ENCODE data around the gene VTI1A. TPM values are rescaled to one million over a fixed set of nuclear protein-coding genes. Genes with fewer than 3 reads are reported as not detected.
"Not testable (repeated sequence)": the region's sequence is repeated elsewhere in the genome, so short reads cannot be mapped to it uniquely, and the experiment has no call there.

Gene VTI1A
- total RNA-seq, 2 donors from 2014 or later = 58.8 to 65.0 TPM

- H3K27me3 Mint-ChIP-seq = no peaks in the 10 kb centered on the region
- no peak overlapping the region for H3K4me3 Mint-ChIP-seq
- no peaks in the 10 kb centered on the region for H3K36me3 Mint-ChIP-seq (ENCODE audit: low read depth)
- no peak overlapping the region for H3K27ac Mint-ChIP-seq
- DNase-seq (no peak), ATAC-seq (no peak)
- H3K4me1 Mint-ChIP-seq = no peaks in the 10 kb centered on the region
- no peaks in the 10 kb centered on the region for H3K9me3 ChIP-seq (ENCODE audit: control insufficient read depth, low read length, poor library complexity, severe bottlenecking)
These were observed 118.5 kb downstream of the VTI1A start for GRCh38 chr10:112565434-112566053.

GRCh38 chr10:112570585-112570984 is 123.6 kb downstream of the VTI1A start:
- Mint-ChIP-seq H3K36me3 (ENCODE audit: low read depth) (peaks cover 4% of the 10 kb centered on the region), H3K27ac (no peak overlapping the region), H3K4me1 (peaks cover 4% of the 10 kb centered on the region), H3K27me3 (no peaks in the 10 kb centered on the region), H3K4me3 (no peak overlapping the region)
- DNase-seq (no peak), ATAC-seq (no peak)
- H3K9me3 ChIP-seq (ENCODE audit: control insufficient read depth, low read length, poor library complexity, severe bottlenecking) = no peaks in the 10 kb centered on the region

- DNase-seq (no peak), ATAC-seq (no peak)
- Mint-ChIP-seq H3K4me1 (peaks cover 8% of the 10 kb centered on the region), H3K27me3 (no peaks in the 10 kb centered on the region), H3K4me3 (no peak overlapping the region), H3K27ac (no peak overlapping the region), H3K36me3 (ENCODE audit: low read depth) (peaks cover 8% of the 10 kb centered on the region)
- no peaks in the 10 kb centered on the region for H3K9me3 ChIP-seq (ENCODE audit: control insufficient read depth, low read length, poor library complexity, severe bottlenecking)
These were observed 132.6 kb downstream of the VTI1A start for GRCh38 chr10:112579578-112579977.

DNA sequence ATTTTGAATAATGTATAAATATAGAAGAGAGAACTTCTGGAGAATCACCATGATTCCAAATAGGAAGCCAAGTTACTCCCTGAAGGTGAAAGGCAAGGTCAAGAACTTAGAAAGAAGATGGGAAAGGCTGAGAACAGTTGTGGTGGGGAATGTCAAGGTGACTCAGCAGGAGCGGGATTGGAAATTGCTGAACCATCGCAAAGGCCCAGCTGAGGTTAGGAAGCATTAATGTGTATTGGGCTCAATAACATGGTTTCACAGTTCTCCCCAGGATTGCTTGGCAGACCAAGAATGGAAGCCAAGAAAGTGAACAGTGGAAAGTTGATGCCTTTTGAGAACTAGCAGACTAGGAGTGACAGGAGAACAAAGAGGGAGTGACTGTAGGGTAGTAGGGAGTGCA is 133.3 kb downstream of the VTI1A start:
- H3K4me3 Mint-ChIP-seq = no peak overlapping the region
- H3K36me3 Mint-ChIP-seq (ENCODE audit: low read depth) = peaks cover 8% of the 10 kb centered on the region
- no peak overlapping the region for H3K27ac Mint-ChIP-seq
- no peaks in the 10 kb centered on the region for H3K9me3 ChIP-seq (ENCODE audit: control insufficient read depth, low read length, poor library complexity, severe bottlenecking)
- DNase-seq (no peak), ATAC-seq (no peak)
- H3K27me3 Mint-ChIP-seq = no peaks in the 10 kb centered on the region
- peaks cover 5% of the 10 kb centered on the region for H3K4me1 Mint-ChIP-seq

GRCh38 chr10:112581921-112582320 is 134.9 kb downstream of the VTI1A start:
- Mint-ChIP-seq H3K4me1 (peaks cover 8% of the 10 kb centered on the region), H3K27me3 (no peaks in the 10 kb centered on the region), H3K36me3 (ENCODE audit: low read depth) (peaks cover 13% of the 10 kb centered on the region), H3K4me3 (no peak overlapping the region), H3K27ac (no peak overlapping the region)
- ATAC-seq (no peak), DNase-seq (no peak)
- no peaks in the 10 kb centered on the region for H3K9me3 ChIP-seq (ENCODE audit: control insufficient read depth, low read length, poor library complexity, severe bottlenecking)

GRCh38 chr10:112583236-112583939 is 136.4 kb downstream of the VTI1A start:
- no peaks in the 10 kb centered on the region for H3K9me3 ChIP-seq (ENCODE audit: control insufficient read depth, low read length, poor library complexity, severe bottlenecking)
- Mint-ChIP-seq H3K27me3 (no peaks in the 10 kb centered on the region), H3K4me3 (no peak overlapping the region), H3K4me1 (peaks cover 8% of the 10 kb centered on the region), H3K36me3 (ENCODE audit: low read depth) (peaks cover 13% of the 10 kb centered on the region), H3K27ac (no peak overlapping the region)
- DNase-seq (no peak), ATAC-seq (no peak)

DNA sequence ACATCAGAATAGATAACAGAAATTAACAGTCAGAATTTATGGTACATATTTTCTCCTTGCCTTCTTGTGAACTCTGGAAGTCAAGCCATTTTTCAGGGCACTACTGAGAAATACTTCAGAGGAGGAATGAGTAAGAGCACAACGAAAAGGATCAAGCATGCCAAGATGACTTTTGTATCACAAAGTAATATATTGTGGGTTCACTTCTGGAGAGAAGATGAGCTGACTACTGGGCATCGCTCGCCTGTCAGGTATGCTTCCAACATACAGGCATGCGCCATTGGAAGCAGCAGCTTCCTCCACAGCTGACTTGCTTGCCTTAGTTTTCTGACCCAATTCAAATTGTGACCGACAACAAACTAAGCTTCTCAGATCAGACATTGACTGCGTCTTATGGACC is 137.3 kb downstream of the VTI1A start:
- no peaks in the 10 kb centered on the region for H3K27me3 Mint-ChIP-seq
- ATAC-seq (no peak), DNase-seq (no peak)
- peaks cover 8% of the 10 kb centered on the region for H3K4me1 Mint-ChIP-seq
- no peak overlapping the region for H3K4me3 Mint-ChIP-seq
- no peaks in the 10 kb centered on the region for H3K9me3 ChIP-seq (ENCODE audit: control insufficient read depth, low read length, poor library complexity, severe bottlenecking)
- peaks cover 13% of the 10 kb centered on the region for H3K36me3 Mint-ChIP-seq (ENCODE audit: low read depth)
- H3K27ac Mint-ChIP-seq = no peak overlapping the region

DNA sequence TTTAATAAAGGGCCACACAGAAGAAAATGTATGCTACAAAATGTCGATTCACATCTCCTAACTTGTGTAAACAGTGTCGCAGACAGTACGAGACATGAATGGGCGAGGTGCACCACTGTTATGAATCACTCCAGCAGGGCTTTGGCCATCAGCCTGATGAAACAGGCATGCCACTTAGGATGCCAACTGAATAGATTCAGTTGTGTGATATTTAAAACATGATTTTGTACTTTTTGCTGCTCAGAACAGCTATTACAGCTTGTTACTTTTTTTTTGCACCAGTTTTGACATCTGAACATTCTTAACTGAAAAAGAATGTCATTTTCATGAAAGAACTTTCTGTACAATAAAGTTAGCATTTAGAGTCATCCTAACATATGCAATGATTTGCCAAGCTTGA is 138.1 kb downstream of the VTI1A start:
- no peak for ATAC-seq
- peaks cover 8% of the 10 kb centered on the region for H3K4me1 Mint-ChIP-seq
- no peak for DNase-seq
- no peaks in the 10 kb centered on the region for H3K9me3 ChIP-seq (ENCODE audit: control insufficient read depth, low read length, poor library complexity, severe bottlenecking)
- H3K36me3 Mint-ChIP-seq (ENCODE audit: low read depth) = peaks cover 12% of the 10 kb centered on the region
- no peak overlapping the region for H3K27ac Mint-ChIP-seq
- no peak overlapping the region for H3K4me3 Mint-ChIP-seq
- no peaks in the 10 kb centered on the region for H3K27me3 Mint-ChIP-seq

GRCh38 chr10:112585960-112586359 is 138.9 kb downstream of the VTI1A start:
- ATAC-seq = no peak
- H3K27me3 Mint-ChIP-seq = no peaks in the 10 kb centered on the region
- peaks cover 7% of the 10 kb centered on the region for H3K36me3 Mint-ChIP-seq (ENCODE audit: low read depth)
- peaks cover 3% of the 10 kb centered on the region for H3K4me1 Mint-ChIP-seq
- no peak overlapping the region for H3K4me3 Mint-ChIP-seq
- H3K27ac Mint-ChIP-seq = no peak overlapping the region
- DNase-seq = no peak
- no peaks in the 10 kb centered on the region for H3K9me3 ChIP-seq (ENCODE audit: control insufficient read depth, low read length, poor library complexity, severe bottlenecking)

DNA sequence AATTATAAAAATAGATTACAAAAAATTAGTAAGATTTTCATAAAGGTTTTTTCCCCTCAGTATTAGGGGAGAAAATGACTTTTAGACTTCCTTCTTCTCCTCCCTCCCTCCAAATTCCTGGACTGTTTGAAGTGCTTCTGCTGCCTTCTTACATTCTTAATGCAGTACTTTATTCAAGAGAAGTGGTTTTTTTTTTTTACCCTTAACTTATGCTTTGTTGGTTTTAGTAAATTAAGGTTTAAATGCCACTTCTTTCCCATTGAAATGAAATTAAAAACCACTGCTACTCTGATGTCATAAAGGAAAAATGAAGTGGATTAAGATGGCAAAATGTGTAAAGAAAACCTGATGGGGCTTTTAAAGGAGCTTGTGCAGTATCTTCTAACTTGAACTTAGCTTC is 140.7 kb downstream of the VTI1A start:
- no peak for DNase-seq
- no peak overlapping the region for H3K4me3 Mint-ChIP-seq
- no peak overlapping the region for H3K27ac Mint-ChIP-seq
- no peaks in the 10 kb centered on the region for H3K9me3 ChIP-seq (ENCODE audit: control insufficient read depth, low read length, poor library complexity, severe bottlenecking)
- H3K36me3 Mint-ChIP-seq (ENCODE audit: low read depth) = peaks cover 9% of the 10 kb centered on the region
- H3K4me1 Mint-ChIP-seq = peaks cover 3% of the 10 kb centered on the region
- ATAC-seq = no peak
- no peaks in the 10 kb centered on the region for H3K27me3 Mint-ChIP-seq

GRCh38 chr10:112588225-112588990 is 141.4 kb downstream of the VTI1A start:
- H3K9me3 ChIP-seq (ENCODE audit: control insufficient read depth, low read length, poor library complexity, severe bottlenecking) = no peaks in the 10 kb centered on the region
- no peak overlapping the region for H3K4me3 Mint-ChIP-seq
- no peak overlapping the region for H3K27ac Mint-ChIP-seq
- peaks cover 3% of the 10 kb centered on the region for H3K4me1 Mint-ChIP-seq
- H3K36me3 Mint-ChIP-seq (ENCODE audit: low read depth) = peaks cover 9% of the 10 kb centered on the region
- ATAC-seq = no peak
- DNase-seq = no peak
- no peaks in the 10 kb centered on the region for H3K27me3 Mint-ChIP-seq

DNA sequence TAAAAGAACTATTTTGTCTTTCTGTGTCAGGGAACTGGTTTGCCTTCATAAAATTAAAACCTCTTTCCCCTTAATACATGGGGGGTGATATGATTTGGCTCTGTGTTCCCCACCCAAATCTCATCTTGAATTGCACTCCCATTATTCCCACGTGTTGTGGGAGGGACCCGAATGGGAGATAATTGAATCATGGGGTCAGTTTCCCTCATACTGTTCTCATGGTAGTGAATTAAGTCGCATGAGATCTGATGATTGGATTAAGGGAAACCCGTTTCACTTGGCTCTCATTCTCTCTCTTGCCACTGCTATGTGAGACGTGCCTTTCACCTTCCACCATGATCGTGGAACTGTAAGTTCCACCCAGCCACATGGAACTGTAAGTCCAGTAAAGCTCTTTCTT is 142.1 kb downstream of the VTI1A start:
- H3K9me3 ChIP-seq (ENCODE audit: control insufficient read depth, low read length, poor library complexity, severe bottlenecking) = no peaks in the 10 kb centered on the region
- Mint-ChIP-seq H3K27ac (no peak overlapping the region), H3K4me3 (no peak overlapping the region), H3K4me1 (peaks cover 3% of the 10 kb centered on the region), H3K36me3 (ENCODE audit: low read depth) (peaks cover 9% of the 10 kb centered on the region), H3K27me3 (no peaks in the 10 kb centered on the region)
- ATAC-seq = no peak
- no peak for DNase-seq

- peak overlapping the region; percentile 19 for H3K27ac Mint-ChIP-seq
- not testable (repeated sequence) for H3K9me3 ChIP-seq (ENCODE audit: control insufficient read depth, low read length, poor library complexity, severe bottlenecking); H3K27me3 Mint-ChIP-seq; ATAC-seq; H3K4me1 Mint-ChIP-seq; H3K36me3 Mint-ChIP-seq (ENCODE audit: low read depth); DNase-seq; H3K4me3 Mint-ChIP-seq
These were observed 143.8 kb downstream of the VTI1A start for GRCh38 chr10:112590786-112591185.
